HL-60 (cell line): Measurements from ENCODE around the gene FAT1.

Source experiments
- DNase-seq, 2 experiments: peaks; one replicate each; pipeline ENCODE4 v3.0.0-alpha.2; 2010 to 2020; ENCODE audit warnings: low read depth in 1 of 2, low spot score in 1 of 2
- H3K27ac ChIP-seq: fragments of 250-450 bp; sonication (Bioruptor Pico); replicated peaks from 2 replicates; pipeline ENCODE4 v1.5.1; 2020; ENCODE audit warnings: mild to moderate bottlenecking, moderate library complexity
- H3K27me3 ChIP-seq: fragments of 250-450 bp; sonication (Bioruptor Pico); 2 replicates; pipeline ENCODE4 v1.5.1; 2021; ENCODE audit warnings: mild to moderate bottlenecking, moderate library complexity; ENCODE audit not compliant: insufficient read depth, poor library complexity, severe bottlenecking
- H3K4me3 ChIP-seq: replicated peaks from 2 replicates; pipeline ENCODE4 v1.5.1; 2011; ENCODE audit warnings: mild to moderate bottlenecking, control low read depth, low read length; ENCODE audit not compliant: insufficient read depth
- CTCF ChIP-seq: IDR thresholded peaks from one replicate; pipeline ENCODE4 v1.5.1; 2011; ENCODE audit warnings: low read length, control low read depth, inconsistent platforms; ENCODE audit not compliant: insufficient read depth
- GABPA ChIP-seq: IDR thresholded peaks from 2 replicates; pipeline ENCODE4 v1.6.1; 2012; ENCODE audit warnings: low read depth
- POLR2AphosphoS5 ChIP-seq: IDR thresholded peaks from 2 replicates; pipeline ENCODE4 v1.6.1; 2012; ENCODE audit warnings: low read depth
- REST ChIP-seq: IDR thresholded peaks from 2 replicates; pipeline ENCODE4 v1.6.1; 2012; ENCODE audit warnings: low read depth; ENCODE audit not compliant: insufficient replicate concordance
- SPI1 ChIP-seq: IDR thresholded peaks from 2 replicates; pipeline ENCODE4 v1.6.1; 2012; ENCODE audit warnings: low read depth, mild to moderate bottlenecking, borderline replicate concordance

FAT1 gene

GRCh38 chr4:186624951-186625350 is 98.7 kb downstream of the FAT1 start:
- no peak overlapping the region for H3K27ac ChIP-seq
- DNase-seq = no peak
- H3K4me3 ChIP-seq = no peak overlapping the region
- TF ChIP-seq REST = no peak
- TF ChIP-seq POLR2AphosphoS5 = no peak
- TF ChIP-seq SPI1 = no peak
- no peak for TF ChIP-seq GABPA
- no peak for TF ChIP-seq CTCF
- no peaks in the 10 kb centered on the region for H3K27me3 ChIP-seq

GRCh38 chr4:186623546-186623945 is 100.1 kb downstream of the FAT1 start:
- TF ChIP-seq POLR2AphosphoS5 = no peak
- TF ChIP-seq CTCF = no peak
- TF ChIP-seq GABPA = no peak
- no peak for TF ChIP-seq SPI1
- no peak for TF ChIP-seq REST
- Histone ChIP-seq H3K27ac (no peak overlapping the region), H3K27me3 (no peaks in the 10 kb centered on the region), H3K4me3 (no peak overlapping the region)
- no peak for DNase-seq

GRCh38 chr4:186622788-186623464 is 100.7 kb downstream of the FAT1 start:
- H3K4me3 ChIP-seq = no peak overlapping the region
- TF ChIP-seq REST = no peak
- TF ChIP-seq CTCF = no peak
- no peak for TF ChIP-seq POLR2AphosphoS5
- no peak for TF ChIP-seq SPI1
- TF ChIP-seq GABPA = no peak
- H3K27me3 ChIP-seq = no peaks in the 10 kb centered on the region
- H3K27ac ChIP-seq = no peak overlapping the region
- no peak for DNase-seq
